GM21526 (cell line): ENCODE measurements around the gene SDF2.
"Not testable (repeated sequence)": the region's sequence is repeated elsewhere in the genome, so short reads cannot be mapped to it uniquely, and the experiment has no call there.

Experiments
- ATAC-seq: cut with Tn5 transposase; IDR thresholded peaks from one replicate; pipeline ENCODE4 v1.9.1; 2021; ENCODE audit warnings: moderate library complexity; ENCODE audit not compliant: unreplicated experiment, low FRiP score

Gene SDF2

DNA sequence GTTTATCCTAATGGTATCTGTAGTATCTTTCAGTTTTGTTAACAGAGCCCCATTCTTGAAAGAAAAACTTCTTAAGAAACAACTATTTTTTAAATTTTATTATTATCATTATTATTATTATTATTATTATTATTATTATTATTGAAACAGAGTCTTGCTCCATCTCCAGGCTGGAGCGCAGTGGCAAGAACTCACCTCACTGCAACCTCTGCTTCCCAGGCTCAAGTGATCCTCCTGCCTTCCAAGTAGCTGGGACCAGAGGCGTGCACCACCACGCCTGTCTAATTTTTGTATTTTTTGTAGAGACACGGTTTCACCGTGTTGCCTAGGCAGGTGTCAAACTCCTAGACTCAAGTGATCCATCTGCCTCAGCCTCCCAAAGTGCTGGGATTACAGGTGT is 23.7 kb upstream of the SDF2 start:
- ATAC-seq = no peak

- no peak for ATAC-seq
These were observed 23.3 kb upstream of the SDF2 start for GRCh38 chr17:28684963-28685362.

DNA sequence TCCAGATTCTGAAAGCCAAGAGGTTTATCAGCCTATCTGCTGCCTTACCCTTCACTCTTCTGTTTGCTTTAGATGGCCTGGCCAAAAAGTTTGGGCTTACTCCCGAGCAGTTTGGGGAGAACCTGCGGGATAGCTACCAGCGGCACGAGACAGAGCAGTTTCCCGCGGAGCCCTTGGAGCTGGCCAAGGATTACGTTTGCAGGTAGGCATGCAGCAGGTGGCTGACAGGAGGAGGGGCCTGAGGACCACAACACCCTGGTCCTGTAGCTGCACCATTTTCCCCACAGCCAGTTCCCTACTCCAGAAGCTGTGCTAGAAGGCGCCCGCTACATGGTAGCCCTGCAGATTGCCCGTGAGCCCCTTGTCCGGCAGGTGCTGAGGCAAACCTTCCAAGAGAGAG is 20.9 kb upstream of the SDF2 start:
- ATAC-seq = no peak

- ATAC-seq = no peak
These were observed 14.3 kb upstream of the SDF2 start for GRCh38 chr17:28675980-28676379.

DNA sequence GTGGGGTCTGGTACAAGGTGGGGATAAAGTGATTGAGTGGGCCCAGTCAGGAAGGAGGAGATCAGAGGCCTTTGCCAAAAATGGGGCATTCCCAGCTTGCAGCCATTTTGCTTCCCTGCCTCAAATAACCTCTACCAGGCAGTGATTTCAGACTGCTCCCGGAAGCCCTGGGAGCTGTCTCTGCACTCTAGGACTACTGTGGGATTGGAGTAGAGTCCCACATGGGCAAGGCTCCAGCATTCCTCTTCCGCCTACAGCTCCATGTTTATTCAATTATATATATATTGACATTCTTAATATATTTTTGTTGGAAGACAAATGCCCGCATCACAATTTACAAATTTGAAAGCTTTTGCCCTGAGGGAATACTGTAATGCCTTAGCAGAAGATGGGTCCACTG is 13.8 kb upstream of the SDF2 start:
- no peak for ATAC-seq

- ATAC-seq = no peak
These were observed 8.2 kb upstream of the SDF2 start for GRCh38 chr17:28669918-28670317.

DNA sequence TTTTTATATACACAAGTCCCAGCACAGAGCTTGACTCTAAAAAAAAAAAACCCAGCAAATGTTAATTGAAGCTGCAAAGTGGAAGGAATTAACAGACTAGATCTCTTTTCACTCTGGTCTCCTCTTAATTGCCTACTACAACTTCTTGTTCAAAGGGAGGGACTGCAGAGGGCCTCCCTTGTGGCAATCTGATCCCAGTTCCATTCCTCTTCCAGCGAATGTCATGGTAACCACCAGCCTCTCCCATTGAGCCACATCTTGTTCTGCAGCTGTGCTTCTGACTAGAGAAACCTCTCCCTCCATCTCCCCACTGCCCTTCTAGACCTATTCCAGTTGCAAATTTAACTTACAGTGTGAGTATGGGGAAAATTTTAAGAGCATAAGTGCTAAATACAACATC is 6.2 kb upstream of the SDF2 start:
- ATAC-seq = no peak

- ATAC-seq = no peak
These were observed 4.3 kb upstream of the SDF2 start for GRCh38 chr17:28665994-28666393.

DNA sequence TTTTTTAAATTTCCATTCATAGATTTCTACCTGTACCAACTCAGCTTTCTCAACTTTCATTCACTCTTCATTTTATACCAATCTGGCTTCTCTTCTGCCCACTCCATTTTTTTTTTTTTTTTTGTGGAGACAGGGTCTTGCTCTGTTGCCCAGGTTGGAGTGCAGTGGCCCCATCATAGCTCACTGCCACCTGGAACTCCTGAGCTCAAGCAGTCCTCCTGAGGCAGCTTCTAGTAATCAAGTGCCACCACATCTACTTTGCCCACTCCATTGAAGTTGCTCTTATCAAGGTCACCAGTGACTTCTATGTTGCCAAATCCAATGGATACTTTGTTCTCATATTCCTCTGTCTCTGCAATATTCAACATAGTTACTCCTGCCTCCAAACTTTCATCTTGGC is 2.0 kb upstream of the SDF2 start:
- no peak for ATAC-seq

DNA sequence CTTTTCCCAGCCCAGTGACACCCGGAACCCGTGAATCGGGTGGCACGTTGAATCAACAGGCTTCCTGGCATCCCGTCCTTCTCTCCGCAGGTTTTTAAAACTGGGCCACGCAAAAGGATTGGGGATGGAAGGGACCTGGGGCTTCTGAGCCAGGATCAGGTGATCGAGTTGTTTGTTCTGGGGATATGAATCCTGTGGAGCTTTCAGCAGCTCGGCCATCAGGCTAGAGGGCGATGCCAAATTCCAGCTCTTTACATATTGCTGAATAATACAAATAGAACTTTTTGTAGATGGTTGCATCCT is 772 bp upstream of the SDF2 start:
- no peak for ATAC-seq

DNA sequence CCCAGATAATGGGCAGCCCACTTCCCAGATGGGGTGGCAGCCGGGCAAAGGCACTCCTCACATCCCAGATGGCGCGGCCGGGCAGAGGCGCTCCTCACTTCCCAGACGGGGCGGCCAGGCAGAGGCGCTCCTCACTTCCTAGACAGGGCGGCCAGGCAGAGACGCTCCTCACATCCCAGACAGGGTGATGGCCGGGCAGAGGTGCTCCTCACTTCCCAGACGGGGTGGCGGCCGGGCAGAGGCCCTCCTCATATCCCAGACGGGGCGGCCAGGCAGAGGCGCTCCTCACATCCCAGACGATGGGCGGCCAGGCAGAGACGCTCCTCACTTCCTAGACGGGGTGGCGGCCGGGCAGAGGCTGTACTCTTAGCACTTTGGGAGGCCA is 2.2 kb downstream of the SDF2 start:
- ATAC-seq = not testable (repeated sequence)

DNA sequence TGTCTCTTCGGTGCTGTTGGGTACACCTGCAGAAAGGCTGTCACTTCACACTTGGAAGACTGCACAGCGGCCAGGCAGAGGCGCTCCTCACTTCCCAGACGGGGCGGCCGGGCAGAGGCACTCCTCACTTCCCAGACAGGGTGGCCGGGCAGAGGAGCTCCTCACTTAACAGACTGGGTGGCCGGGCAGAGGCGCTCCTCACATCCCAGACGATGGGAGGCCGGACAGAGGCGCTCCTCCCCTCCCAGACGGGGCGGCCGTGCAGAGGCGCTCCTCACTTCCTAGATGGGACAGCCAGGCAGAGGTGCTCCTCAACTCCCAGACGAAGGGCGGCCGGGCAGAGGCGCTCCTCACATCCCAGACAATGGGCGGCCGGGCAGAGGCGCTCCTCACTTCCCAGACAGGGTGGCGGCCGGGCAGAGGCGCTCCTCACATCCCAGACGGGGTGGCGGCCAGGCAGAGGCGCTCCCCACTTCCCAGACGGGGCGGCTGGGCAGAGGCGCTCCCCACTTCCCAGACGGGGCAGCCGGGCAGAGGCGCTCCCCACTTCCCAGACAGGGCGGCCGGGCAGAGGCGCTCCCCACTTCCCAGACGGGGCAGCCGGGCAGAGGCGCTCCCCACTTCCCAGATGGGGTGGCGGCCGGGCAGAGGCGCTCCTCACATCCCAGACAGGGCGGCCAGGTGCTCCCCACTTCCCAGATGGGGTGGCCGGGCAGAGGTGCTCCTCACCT is 2.8 kb downstream of the SDF2 start:
- not testable (repeated sequence) for ATAC-seq

- ATAC-seq = not testable (repeated sequence)
These were observed 3.4 kb downstream of the SDF2 start for GRCh38 chr17:28658342-28658741.

GRCh38 chr17:28657756-28658155 is 4.0 kb downstream of the SDF2 start:
- no peak for ATAC-seq

DNA sequence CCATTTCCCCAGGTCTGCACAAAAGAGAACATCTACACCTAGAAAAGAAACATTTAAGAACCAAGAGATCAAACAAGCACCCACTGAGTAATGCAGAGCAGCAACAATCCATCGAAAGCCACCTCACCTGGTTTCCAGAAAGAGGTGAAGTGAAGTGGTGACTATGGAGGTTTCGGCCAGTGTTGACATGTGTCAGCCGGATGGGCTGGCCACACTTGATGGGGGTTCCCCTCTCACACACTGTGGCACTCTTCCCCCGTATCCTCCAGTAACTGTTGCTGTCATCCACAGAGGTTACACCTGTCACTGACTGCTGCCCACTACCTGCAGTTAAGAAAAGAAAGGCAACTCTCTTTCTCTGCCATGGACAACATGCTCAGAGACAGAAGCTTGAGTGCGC is 6.5 kb downstream of the SDF2 start:
- ATAC-seq = no peak

- ATAC-seq = no peak
These were observed 13.0 kb downstream of the SDF2 start for GRCh38 chr17:28648698-28649097.

- ATAC-seq = no peak
These were observed 15.5 kb downstream of the SDF2 start for GRCh38 chr17:28646039-28646754.

DNA sequence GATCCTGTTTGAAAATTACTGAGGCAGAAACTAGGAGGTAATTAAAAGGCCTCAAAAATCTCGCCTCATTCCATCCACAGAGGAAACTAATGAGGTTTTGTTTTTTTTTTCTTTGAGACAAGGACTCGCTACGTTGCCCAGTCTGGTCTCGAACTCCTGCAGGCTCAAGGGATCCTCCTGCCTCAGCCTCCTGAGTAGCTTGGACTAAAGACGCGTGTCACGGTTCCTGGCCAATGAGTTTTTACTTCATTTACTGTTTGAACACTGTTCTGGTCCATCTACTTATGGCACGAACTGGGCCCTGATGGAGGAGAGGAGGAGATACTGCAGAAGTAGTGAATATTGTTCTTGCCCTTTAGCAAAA is 16.1 kb downstream of the SDF2 start:
- ATAC-seq = no peak

DNA sequence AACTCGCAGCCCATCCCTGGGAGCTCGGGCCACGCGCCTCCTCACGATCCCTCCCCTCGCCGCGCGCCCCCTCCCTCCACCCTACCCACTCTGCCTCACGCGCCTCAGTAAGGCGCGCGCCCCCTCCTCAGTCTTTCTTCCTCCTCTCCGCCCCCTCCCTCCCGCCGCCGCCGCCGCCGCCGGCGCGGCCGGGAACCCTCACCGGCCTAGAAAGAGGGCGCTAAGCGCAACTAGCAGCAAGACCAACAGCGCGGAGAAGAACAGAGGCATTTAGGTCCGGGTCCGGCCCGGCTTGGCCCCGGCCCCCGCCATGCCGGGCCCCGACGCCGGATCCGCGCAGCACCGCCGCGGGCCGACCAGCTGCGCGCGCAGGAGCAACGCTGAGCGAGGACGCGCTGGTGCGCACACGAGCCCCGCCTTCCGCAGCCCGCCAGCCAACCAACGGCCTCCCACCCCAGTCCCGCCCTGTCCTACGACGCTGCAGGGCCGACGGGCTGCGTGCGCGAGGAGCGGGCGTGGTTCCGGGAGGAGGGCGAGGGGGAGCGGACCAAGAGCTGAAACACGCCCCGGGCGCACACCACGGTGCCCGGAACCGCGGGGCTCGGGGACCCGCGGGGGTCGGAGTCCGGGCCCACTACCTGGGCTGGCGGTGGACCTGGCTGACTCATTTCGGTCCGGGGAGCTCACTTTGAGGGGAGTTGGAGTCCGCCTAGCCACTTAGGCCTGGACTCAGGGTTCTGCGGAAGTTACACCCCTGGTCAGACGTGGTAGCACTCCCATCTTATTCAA is 16.7 kb downstream of the SDF2 start, which contains the start of gene BLTP2:
BLTP2 (minus strand) TSS at position 372 of the 789 bp plus-strand sequence; CDS start at position 270, 102 bp downstream.
- peak; percentile 80 for ATAC-seq

- ATAC-seq = no peak
These were observed 17.5 kb downstream of the SDF2 start for GRCh38 chr17:28643983-28644786.

GRCh38 chr17:28641579-28641978 is 20.1 kb downstream of the SDF2 start:
- no peak for ATAC-seq
